Measurements from ENCODE around the gene ENPP7. TPM values are rescaled to one million over a fixed set of nuclear protein-coding genes. Genes with fewer than 3 reads are reported as not detected.
A peak's percentile ranks its signal among the peaks of the same experiment; 100 is the strongest.

Gene ENPP7
- total and polyA plus RNA-seq, 5 donors = not detected

DNA sequence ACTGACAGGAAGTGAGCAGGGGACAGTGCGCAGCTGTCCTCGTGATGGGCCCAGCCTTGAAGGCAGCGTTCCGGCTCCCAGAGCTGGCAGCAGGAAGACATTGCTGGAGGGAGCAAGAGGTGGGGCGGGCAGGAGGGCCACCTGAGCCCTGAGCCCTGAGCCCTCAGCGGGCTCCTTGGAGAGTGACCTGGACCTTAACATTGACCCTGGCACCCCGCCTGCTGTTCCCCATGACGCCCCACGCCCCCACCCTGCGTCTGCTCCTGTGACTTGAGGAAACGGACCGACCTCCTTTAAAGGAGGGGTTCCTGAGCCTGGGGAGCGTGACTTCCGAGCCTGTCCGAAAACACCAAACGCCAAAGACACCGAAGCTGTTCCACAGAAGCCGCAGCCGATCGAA lies 25.1 kb upstream of the ENPP7 start:
- WGBS = 73% methylated on average over 20 of the region's 20 CpGs
- ATAC-seq (no peak), DNase-seq (peak in 1 of 3 donors; percentile 35)
- Histone ChIP-seq H3K4me1 (ENCODE audit: control insufficient read depth, insufficient read depth, low read length) (no peaks in the 10 kb centered on the region), H3K4me3 (ENCODE audit: low read length) (no peak overlapping the region), H3K27ac (ENCODE audit: low read length) (no peak overlapping the region), H3K27me3 (ENCODE audit: control insufficient read depth, insufficient read depth) (no peaks in the 10 kb centered on the region), H3K9me3 (ENCODE audit: control insufficient read depth, low read length) (no peaks in the 10 kb centered on the region)
- intact Hi-C loops (cut with DNase I) = loop anchor here in 3 of 4 donors (5.0 to 10.0 kb wide), 3 partner anchors 301 to 621 kb away; no protein-coding TSS in a partner anchor

DNA sequence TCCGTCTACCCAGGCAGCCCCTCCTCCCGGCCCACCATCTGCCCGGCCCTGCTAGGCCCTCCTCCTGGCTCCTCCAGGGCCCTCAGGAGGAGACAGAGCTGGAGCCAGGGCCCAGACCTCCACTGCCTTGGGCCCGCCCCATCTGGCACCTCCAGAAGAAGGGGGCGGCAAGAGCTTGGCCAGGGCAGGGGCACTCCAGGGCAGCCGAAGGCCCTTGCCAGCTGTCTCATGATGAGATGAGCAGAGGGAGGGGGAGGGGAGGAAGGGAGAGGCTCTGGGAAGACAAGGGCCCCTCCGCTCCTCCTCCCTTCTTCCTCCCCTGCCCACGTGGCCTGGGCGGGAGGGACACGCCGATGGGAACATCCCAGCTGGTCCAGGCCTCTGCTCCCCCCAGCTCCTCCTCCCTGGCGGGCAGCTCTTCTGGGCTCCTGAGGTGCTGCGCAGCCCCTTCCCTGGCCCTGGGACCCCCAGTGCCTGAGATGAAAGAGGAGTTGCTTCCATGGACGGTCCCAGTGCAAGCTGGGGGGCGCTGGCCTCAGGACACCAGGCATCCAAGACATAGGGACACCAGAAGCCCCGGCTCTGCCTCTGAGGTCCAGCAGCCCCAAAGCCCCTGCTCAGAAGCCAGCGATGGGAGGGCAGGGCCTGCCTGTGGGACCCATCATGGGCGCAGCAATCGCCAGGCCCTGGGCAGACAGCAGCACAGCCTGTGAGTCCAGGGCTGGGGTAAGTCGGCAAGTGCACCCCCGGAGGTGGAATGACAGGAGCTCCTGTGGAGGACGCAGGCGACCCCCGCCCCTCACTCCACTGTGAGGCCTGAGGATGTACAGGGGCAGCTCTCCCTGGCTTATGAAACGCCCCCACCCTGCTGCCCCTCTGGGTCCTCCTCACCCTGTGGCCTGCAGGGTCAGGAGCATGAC lies 23.6 kb upstream of the ENPP7 start:
- Histone ChIP-seq H3K4me1 (ENCODE audit: control insufficient read depth, insufficient read depth, low read length) (no peaks in the 10 kb centered on the region), H3K27me3 (ENCODE audit: control insufficient read depth, insufficient read depth) (no peaks in the 10 kb centered on the region), H3K27ac (ENCODE audit: low read length) (no peak overlapping the region), H3K9me3 (ENCODE audit: control insufficient read depth, low read length) (no peaks in the 10 kb centered on the region), H3K4me3 (ENCODE audit: low read length) (no peak overlapping the region)
- intact Hi-C loops (cut with DNase I) = loop anchor here in 3 of 4 donors (5.0 to 10.0 kb wide), 3 partner anchors 302 to 622 kb away; no protein-coding TSS in a partner anchor
- 63% methylated on average over 25 of the region's 25 CpGs for WGBS
- peak in 1 of 3 donors; percentile 51 for DNase-seq
- ATAC-seq = peak; percentile 9 to 36

DNA sequence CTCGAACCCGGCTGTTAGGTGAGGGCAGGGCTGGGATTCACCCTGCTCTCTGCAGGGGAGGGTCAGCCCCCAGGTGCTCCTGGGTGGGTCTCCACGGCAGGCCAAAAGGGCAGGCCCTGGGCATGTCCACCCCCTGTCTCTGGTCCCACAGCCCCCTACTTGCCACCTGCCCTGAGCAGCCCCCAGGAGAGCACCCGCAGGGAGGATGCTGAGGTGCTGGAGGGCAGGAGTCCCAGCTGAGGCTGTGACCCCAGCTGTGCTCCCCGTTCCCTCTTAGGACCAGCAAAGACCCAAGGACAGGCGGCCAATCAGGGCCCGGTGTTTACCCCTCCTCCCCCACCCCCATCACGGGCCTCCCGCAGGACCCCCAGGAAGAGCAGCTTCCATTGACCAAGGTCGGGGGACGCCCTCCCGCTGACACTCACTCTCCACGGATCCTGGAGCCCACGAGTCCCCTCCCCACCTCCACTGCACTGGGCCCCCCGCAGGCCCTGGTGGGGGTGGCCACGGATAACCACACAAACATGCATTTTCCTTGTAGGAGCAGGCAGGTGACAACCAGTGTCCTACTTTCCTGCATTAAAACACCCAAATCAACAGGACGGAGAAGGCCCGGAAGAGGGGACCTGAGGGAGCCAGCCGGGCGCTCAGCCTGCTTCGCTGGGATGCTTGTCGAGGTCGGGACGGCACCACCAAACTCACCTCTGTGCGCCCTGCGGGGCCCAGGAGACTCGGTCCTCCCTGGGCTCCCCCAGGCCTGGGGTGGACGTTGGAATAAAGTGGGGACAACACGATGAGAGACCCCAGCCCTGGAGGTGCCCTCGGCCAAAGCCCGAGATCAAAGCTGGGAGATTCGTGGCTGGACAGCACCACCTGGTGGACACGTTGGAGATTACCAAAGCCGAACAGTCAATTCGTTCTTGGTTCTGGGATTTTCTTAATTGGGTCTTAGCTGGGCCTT lies 22.5 kb upstream of the ENPP7 start:
- peak; percentile 37 to 54 for ATAC-seq
- no peak overlapping the region for H3K4me3 ChIP-seq (ENCODE audit: low read length)
- H3K27me3 ChIP-seq (ENCODE audit: control insufficient read depth, insufficient read depth) = no peaks in the 10 kb centered on the region
- H3K4me1 ChIP-seq (ENCODE audit: control insufficient read depth, insufficient read depth, low read length) = no peaks in the 10 kb centered on the region
- intact Hi-C loops (cut with DNase I) = loop anchor here in 3 of 4 donors (5.0 to 10.0 kb wide), 3 partner anchors 303 to 623 kb away; no protein-coding TSS in a partner anchor
- no peak overlapping the region for H3K27ac ChIP-seq (ENCODE audit: low read length)
- H3K9me3 ChIP-seq (ENCODE audit: control insufficient read depth, low read length) = no peaks in the 10 kb centered on the region
- peak in 2 of 3 donors; percentile 64 to 79 for DNase-seq
- WGBS = 32% methylated on average over 35 of the region's 35 CpGs

DNA sequence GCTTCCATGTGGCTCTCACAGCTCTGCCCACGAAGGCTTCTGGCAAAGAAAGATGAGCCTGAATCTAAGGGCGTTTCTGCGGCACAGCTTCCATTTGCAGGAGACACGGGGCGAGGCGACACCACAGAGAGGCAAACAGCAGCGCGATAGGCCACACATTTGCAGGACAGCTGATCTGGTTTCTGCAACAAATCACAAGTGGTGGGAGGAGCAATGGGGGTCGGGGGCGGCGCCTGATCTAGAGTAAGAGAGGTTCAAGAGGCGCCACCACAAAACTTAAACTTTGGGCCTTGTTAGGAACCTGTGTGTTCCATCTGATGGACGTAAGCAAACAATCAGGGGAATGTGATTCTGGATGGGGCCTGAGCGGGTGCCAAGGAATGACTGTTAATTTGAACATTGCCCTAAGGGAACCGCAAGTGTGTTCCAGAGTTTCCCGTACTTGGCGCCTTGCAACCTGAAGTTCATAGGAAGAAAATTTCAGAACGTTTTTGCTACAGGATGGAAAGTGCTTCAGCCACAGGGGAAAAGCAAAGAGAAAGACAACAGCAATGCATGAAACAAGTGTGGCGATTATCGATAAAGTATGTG lies 18.9 kb upstream of the ENPP7 start:
- Histone ChIP-seq H3K4me3 (ENCODE audit: low read length) (no peak overlapping the region), H3K9me3 (ENCODE audit: control insufficient read depth, low read length) (no peaks in the 10 kb centered on the region), H3K4me1 (ENCODE audit: control insufficient read depth, insufficient read depth, low read length) (no peaks in the 10 kb centered on the region), H3K27ac (ENCODE audit: low read length) (no peak overlapping the region), H3K27me3 (ENCODE audit: control insufficient read depth, insufficient read depth) (no peaks in the 10 kb centered on the region)
- intact Hi-C loops (cut with DNase I) = no loop called here
- DNase-seq = no peak
- ATAC-seq = no peak
- WGBS = 86% methylated on average over 20 of the region's 20 CpGs

DNA sequence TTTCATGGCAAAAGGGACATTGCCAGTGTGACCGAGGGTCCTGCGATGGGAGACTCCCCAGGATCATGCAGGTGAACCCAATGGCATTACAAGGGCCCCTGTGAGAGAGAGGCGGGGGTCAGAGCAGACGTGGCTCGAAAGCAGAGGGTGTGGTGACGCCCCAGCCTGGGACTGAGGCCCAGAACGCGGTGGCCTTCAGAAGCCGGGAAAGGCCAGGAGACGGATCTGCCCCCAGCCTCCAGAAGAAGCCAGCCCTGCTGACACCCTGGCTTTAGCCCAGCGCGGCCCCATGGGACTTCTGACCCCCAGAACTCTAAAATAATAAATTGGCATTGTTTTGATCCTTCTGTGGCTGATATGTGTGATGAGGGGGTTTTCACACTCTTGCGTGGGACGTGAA lies 17.4 kb upstream of the ENPP7 start:
- H3K27me3 ChIP-seq (ENCODE audit: control insufficient read depth, insufficient read depth) = no peaks in the 10 kb centered on the region
- intact Hi-C loops (cut with DNase I) = no loop called here

DNA sequence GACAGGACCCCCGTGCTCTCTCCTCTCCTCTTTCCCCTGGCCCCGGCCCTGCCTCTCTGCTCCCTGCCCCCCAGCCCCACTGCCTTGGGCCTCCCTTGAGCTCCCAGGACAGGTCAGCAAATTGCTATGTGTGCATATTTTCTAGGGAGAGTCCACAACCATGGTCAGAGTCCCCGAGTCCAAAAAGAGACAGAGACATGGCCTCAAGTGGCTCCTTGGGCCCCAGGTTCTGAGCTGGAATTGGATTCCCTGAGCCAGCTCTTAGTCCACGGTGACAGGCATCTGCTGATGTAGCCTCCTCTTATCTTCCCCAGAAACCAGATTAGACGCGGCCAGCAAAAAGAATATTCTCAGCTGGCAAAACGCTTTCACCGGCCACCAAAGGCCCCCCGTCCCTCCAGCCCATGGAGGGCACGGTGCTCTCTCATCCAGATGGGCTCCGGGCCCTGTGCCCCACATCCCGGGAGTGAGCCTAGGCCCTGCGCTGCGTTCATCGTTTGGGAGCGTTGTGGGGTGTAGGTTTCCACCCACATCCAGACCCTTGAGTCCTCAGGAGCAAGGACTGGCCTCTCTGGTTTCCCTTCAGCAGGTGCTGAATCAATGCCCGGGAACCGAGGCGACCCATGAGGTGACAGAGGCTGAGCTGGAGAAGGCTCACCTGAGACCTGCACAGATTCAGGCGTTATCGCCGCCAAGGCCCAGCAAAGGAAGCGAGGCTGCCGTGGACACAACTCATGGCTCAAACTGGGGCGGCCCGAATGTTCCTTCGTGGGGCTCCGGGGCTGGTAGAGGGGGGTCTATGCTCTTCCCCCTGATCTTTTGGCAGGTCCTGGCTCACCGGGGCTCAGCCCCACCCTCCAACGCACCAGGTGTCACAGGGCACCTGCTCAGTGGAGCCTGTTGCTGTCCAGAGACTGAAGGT lies 16.3 kb upstream of the ENPP7 start:
- H3K4me3 ChIP-seq (ENCODE audit: low read length) = no peak overlapping the region
- H3K27me3 ChIP-seq (ENCODE audit: control insufficient read depth, insufficient read depth) = no peaks in the 10 kb centered on the region
- no peaks in the 10 kb centered on the region for H3K9me3 ChIP-seq (ENCODE audit: control insufficient read depth, low read length)
- intact Hi-C loops (cut with DNase I) = no loop called here
- H3K4me1 ChIP-seq (ENCODE audit: control insufficient read depth, insufficient read depth, low read length) = no peaks in the 10 kb centered on the region
- WGBS = 68% methylated on average over 30 of the region's 30 CpGs
- peak in 1 of 3 donors; percentile 33 for DNase-seq
- ATAC-seq = peak in 1 of 2 donors; percentile 19
- no peak overlapping the region for H3K27ac ChIP-seq (ENCODE audit: low read length)

More for the DNA sequence above, 17.4 kb upstream of the ENPP7 start:
- H3K4me3 ChIP-seq (ENCODE audit: low read length) = no peak overlapping the region
- no peaks in the 10 kb centered on the region for H3K4me1 ChIP-seq (ENCODE audit: control insufficient read depth, insufficient read depth, low read length)
- 73% methylated on average over 14 of the region's 14 CpGs for WGBS
- no peaks in the 10 kb centered on the region for H3K9me3 ChIP-seq (ENCODE audit: control insufficient read depth, low read length)
- H3K27ac ChIP-seq (ENCODE audit: low read length) = no peak overlapping the region
- ATAC-seq (no peak), DNase-seq (peak in 1 of 3 donors; percentile 16)

DNA sequence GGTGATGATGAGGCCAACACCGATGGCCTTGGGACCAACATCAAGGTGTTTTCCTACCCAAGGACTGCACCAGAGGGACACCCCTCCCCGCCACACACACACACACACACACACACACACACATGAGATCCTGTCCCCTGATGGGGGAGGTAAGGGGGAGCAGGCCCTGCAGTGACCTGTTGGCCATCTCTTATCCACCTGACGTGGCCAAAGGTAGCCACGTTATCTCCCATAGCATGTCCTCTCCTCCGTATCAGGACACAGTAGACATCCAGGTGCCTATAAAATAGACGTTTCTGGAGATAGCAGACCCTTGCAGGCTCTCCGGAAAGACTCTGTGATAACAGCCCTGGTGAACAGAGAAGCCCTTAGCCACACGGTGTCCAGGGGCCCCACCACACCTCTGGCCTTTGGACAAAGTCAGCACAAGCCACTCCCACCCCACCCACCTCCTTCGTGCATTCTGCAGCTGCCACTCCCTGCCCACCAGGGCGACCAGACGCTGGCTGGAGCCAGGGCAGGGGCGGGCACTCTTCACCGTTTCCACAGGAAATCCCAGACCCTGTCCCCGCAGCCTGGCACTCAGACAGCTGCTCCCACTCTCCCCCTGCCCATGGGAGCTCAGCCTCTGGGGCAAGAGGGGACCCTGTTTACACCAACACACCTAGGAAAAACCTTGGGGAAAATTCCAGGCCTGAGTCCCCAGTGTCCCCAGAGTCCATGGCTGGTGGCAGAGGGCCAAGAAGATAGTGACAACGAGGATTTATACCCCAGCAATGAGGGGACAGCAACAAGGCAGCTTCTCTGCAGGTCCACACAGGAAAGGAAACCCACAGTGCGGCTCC lies 15.4 kb upstream of the ENPP7 start:
- intact Hi-C loops (cut with DNase I) = no loop called here
- no peaks in the 10 kb centered on the region for H3K4me1 ChIP-seq (ENCODE audit: control insufficient read depth, insufficient read depth, low read length)
- DNase-seq (peak in 1 of 3 donors; percentile 16), ATAC-seq (no peak)
- H3K4me3 ChIP-seq (ENCODE audit: low read length) = no peak overlapping the region
- H3K27me3 ChIP-seq (ENCODE audit: control insufficient read depth, insufficient read depth) = no peaks in the 10 kb centered on the region
- no peak overlapping the region for H3K27ac ChIP-seq (ENCODE audit: low read length)
- H3K9me3 ChIP-seq (ENCODE audit: control insufficient read depth, low read length) = no peaks in the 10 kb centered on the region
- 37% methylated on average over 16 of the region's 16 CpGs for WGBS

DNA sequence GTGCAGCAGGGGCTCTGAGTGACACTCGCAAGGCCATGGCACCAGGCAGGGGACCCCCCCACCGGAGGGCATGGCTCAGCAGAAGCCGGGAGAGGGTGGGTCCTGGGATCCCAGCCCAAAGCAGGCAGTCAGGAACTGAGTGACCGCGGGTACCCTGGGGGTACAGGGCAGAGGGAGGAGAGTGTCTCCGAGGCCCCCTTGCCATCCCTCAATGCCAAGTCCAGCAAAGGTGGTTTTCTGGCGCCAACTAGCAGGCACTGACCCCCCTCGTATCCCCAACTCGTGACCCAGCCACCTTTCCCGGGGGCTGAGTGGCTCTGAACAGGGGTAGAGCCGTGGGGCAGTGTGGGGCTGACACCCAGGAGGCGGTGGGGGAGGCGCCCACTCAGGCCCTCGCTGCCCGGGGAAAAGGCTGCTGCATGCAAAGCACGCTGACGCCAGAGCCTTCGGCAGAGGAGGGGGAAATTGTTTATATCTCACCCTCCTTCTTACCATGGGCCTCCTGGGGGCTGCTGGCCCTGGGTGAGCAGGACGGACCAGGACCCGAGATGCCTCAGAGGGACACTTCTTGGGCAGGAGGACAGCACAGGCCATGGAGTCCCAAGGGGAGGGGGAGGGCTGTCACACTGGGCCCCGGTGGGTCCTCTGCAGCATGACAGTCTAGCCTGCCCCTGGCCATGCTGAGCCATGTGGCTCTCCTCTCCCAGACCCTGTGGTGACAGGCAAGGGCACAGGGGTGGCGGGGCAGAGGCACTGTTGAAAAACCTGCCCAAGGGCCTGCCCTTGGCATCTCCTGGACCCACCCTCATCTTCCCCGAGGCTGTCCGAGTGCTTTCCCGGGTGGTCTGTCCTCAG lies 14.6 kb upstream of the ENPP7 start:
- H3K27ac ChIP-seq (ENCODE audit: low read length) = no peak overlapping the region
- 56% methylated on average over 25 of the region's 25 CpGs for WGBS
- DNase-seq (peak in 1 of 3 donors; percentile 37), ATAC-seq (no peak)
- H3K4me1 ChIP-seq (ENCODE audit: control insufficient read depth, insufficient read depth, low read length) = no peaks in the 10 kb centered on the region
- H3K27me3 ChIP-seq (ENCODE audit: control insufficient read depth, insufficient read depth) = no peaks in the 10 kb centered on the region
- H3K4me3 ChIP-seq (ENCODE audit: low read length) = no peak overlapping the region
- H3K9me3 ChIP-seq (ENCODE audit: control insufficient read depth, low read length) = no peaks in the 10 kb centered on the region
- intact Hi-C loops (cut with DNase I) = no loop called here
